Nephron (organoid): ENCODE results near the gene ZBTB4.

Experiments used
- H3K27ac Mint-ChIP-seq, 3 experiments: 2 replicates each; pipeline ENCODE4 v1.8.0; 2020; ENCODE audit warnings: mixed read lengths in 3 of 3, mild to moderate bottlenecking in 2 of 3, moderate library complexity in 1 of 3
- H3K27me3 Mint-ChIP-seq: 2 replicates; pipeline ENCODE4 v1.8.0; 2021; ENCODE audit warnings: low read depth, mild to moderate bottlenecking, moderate library complexity, mixed read lengths
- H3K36me3 Mint-ChIP-seq: 2 replicates; pipeline ENCODE4 v1.8.0; 2020; ENCODE audit warnings: low read depth, mixed read lengths
- H3K4me1 Mint-ChIP-seq: 2 replicates; pipeline ENCODE4 v1.8.0; 2020; ENCODE audit warnings: mixed read lengths
- H3K4me3 Mint-ChIP-seq, 3 experiments: 2 replicates each; pipeline ENCODE4 v1.8.0; 2020; ENCODE audit warnings: mild to moderate bottlenecking in 3 of 3, mixed read lengths in 3 of 3, moderate library complexity in 2 of 3
- H3K9me3 Mint-ChIP-seq: 2 replicates; pipeline ENCODE4 v1.8.0; 2020; ENCODE audit warnings: mixed read lengths
- TF ChIP-seq, protein P1 (sequence below), 3 experiments: fragments of 200-600 bp; sonication (generic); IDR thresholded peaks; one replicate each; pipeline ENCODE4 v1.5.0; 2021; ENCODE audit warnings: antibody characterized with exemption in 3 of 3; ENCODE audit not compliant: unreplicated experiment in 3 of 3

ZBTB4 gene

DNA sequence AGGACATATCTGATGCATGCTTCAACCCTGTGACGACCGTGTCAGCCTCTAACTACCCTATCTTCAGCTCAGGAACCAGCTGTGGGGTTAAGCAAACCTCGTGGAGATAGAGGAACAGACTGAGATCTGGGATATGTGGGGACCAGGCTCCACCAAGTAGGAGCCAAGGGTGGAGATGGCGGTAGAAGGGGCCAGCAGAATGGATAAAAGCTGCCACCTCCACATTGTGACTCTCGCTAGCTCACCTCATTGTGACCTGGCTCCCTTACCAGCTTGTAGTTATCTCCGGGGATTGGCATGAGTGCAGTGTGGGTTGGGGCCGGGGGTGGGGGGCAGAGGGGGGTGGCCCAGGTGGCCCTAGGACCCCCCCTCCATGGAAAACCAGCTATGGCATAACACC, 54.1 kb downstream of the ZBTB4 start, which contains the start of gene SPEM2:
SPEM2 (plus strand) TSS at position 301 of the 400 bp plus-strand sequence; CDS start at position 374, 73 bp downstream.
- TF ChIP-seq, protein P1, sequence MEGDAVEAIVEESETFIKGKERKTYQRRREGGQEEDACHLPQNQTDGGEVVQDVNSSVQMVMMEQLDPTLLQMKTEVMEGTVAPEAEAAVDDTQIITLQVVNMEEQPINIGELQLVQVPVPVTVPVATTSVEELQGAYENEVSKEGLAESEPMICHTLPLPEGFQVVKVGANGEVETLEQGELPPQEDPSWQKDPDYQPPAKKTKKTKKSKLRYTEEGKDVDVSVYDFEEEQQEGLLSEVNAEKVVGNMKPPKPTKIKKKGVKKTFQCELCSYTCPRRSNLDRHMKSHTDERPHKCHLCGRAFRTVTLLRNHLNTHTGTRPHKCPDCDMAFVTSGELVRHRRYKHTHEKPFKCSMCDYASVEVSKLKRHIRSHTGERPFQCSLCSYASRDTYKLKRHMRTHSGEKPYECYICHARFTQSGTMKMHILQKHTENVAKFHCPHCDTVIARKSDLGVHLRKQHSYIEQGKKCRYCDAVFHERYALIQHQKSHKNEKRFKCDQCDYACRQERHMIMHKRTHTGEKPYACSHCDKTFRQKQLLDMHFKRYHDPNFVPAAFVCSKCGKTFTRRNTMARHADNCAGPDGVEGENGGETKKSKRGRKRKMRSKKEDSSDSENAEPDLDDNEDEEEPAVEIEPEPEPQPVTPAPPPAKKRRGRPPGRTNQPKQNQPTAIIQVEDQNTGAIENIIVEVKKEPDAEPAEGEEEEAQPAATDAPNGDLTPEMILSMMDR (IDR thresholded peaks at IDR 0.05; ENCODE audit: unreplicated experiment in 3 of 3): no peak
- H3K36me3 Mint-ChIP-seq: no peaks in the 10 kb centered on the region
- no peak within 1 kb of the TSS for H3K4me3 Mint-ChIP-seq
- peaks cover 6% of the 10 kb centered on the region for H3K4me1 Mint-ChIP-seq
- H3K27ac Mint-ChIP-seq: no peak within 1 kb of the TSS
- H3K27me3 Mint-ChIP-seq: peaks cover 4% of the 10 kb centered on the region
- no peaks in the 10 kb centered on the region for H3K9me3 Mint-ChIP-seq

DNA sequence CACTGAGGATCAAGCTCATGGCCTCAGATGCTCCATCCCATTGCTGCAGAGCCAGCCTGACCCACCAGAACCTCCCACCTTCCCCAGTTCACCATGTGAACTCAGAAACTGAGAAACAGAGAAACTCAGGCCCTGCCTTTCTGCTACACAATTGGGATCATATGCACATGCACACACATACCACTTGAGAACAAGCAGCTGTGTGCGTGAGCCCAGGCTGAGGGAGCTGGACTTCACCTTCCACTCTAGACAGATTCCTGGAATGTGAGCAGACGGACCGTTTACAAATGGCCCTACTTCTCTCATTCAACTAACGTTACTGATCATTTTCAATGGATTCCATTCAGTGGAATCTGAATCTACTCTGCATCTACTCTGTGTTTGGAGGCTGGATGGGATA, 55.8 kb downstream of the ZBTB4 start:
- Mint-ChIP-seq H3K27me3 (peaks cover 4% of the 10 kb centered on the region), H3K27ac (peak overlapping the region; percentile 15 to 54 (median 53)), H3K9me3 (no peaks in the 10 kb centered on the region), H3K4me1 (peaks cover 6% of the 10 kb centered on the region), H3K36me3 (no peaks in the 10 kb centered on the region), H3K4me3 (no peak overlapping the region)
- TF ChIP-seq, protein P1 (IDR thresholded peaks at IDR 0.05; ENCODE audit: unreplicated experiment in 3 of 3): no peak

DNA sequence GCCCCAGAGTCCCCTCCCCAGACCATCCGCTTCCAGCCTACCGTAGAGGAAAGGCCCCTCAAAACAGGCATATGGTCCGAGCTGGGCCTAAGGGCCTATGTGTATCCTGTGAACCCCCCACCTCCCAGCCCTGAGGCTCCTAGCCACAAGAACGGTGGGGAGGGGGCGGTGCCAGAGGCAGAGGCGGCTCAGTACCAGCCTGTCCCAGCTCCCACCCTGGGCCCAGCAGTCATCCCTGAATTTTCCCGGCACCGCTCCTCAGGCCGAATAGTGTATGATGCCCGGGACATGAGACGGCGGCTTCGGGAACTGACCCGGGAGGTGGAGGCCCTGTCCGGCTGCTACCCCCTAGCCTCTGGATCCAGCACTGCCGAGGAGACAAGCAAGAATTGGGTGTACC, 58.2 kb downstream of the ZBTB4 start:
- peaks cover 4% of the 10 kb centered on the region for H3K27me3 Mint-ChIP-seq
- peaks cover 5% of the 10 kb centered on the region for H3K36me3 Mint-ChIP-seq
- no peaks in the 10 kb centered on the region for H3K9me3 Mint-ChIP-seq
- no peak overlapping the region for H3K27ac Mint-ChIP-seq
- TF ChIP-seq, protein P1 (IDR thresholded peaks at IDR 0.05; ENCODE audit: unreplicated experiment in 3 of 3): no peak
- no peak overlapping the region for H3K4me3 Mint-ChIP-seq
- peaks cover 6% of the 10 kb centered on the region for H3K4me1 Mint-ChIP-seq

DNA sequence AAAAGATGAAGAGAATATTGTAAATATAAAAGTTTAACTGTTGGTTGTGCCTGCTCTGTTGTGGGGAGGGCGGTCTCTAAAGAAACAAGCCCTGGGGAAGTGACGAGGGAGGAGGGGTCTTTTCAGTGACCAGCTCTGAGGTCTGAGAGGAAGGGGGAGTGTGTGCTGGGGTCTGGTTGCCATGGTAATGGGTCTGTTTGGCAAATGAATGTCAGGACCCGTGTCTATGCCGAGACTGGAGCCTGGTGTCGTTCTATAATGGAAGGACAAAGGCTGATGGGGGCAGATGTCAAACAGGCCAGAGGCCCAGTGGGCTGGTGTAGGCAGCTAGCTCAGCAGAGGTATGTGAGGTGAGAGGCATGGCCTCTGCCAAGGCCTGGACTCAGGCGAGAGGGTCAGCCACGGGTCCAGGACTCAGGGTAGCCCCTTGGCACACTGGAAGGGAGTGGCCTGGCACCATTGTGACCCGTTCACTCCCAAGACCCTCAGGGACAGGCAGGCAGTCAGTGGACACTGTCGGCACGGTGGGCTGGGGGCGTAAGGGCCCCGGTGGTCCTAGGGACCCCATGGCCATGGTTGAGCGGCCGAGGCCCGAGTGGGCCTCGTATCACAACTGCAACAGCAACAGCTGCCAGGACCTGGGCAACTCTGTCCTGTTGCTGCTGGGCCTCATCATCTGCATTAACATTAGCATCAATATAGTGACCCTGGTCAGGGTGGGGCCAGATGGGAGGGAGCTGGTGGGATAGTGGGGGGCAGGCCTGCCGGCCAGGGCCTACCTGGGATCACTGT, 59.4 kb downstream of the ZBTB4 start, which contains the start of gene SPEM1:
SPEM1 (plus strand) TSS at position 506 of the 792 bp plus-strand sequence; CDS start at position 567, 61 bp downstream.
- Mint-ChIP-seq H3K27ac (peak within 1 kb of the TSS in 2 of 3 experiments; percentile 40 to 78), H3K4me1 (peaks cover 6% of the 10 kb centered on the region), H3K9me3 (no peaks in the 10 kb centered on the region), H3K36me3 (peaks cover 11% of the 10 kb centered on the region), H3K27me3 (peaks cover 4% of the 10 kb centered on the region), H3K4me3 (no peak within 1 kb of the TSS)
- TF ChIP-seq, protein P1 (IDR thresholded peaks at IDR 0.05; ENCODE audit: unreplicated experiment in 3 of 3): no peak

DNA sequence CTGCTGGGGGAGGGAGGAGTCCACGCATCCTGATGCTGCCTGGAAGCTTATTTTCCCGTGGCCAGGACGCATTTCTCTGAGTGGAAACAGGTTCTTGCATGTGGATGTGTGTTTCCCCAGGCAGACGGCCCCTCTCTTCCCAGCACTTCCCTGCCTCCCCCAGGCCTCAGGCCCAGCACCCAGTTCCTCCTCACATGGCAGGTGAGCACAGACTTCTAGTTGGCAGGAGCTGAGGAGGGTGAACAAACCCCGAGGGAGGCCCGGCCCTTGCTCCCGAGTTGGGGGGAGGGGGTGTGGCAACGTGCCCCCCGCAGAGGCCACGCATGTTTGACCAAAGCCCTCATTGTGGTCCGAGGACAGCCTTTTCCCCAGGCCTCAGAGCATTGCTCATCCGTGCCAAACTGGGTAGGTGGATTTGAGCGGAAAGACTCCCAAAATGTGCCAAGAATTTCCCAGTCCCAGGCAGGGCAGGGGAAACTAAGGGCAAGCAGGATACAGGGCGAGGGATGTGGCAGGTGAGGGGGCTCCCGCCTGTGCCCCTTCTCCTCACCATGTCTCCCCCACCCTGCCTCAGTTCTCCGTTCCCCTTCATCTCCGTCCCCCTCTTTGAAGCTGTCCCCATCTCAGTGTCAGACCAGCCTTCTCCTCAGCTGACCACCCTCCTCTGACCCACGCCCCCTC, 60.8 kb downstream of the ZBTB4 start:
- Mint-ChIP-seq H3K36me3 (peaks cover 11% of the 10 kb centered on the region), H3K27ac (peak overlapping the region in 1 of 3 experiments; percentile 78), H3K4me1 (peaks cover 3% of the 10 kb centered on the region), H3K27me3 (no peaks in the 10 kb centered on the region), H3K9me3 (no peaks in the 10 kb centered on the region), H3K4me3 (no peak overlapping the region)
- TF ChIP-seq, protein P1 (IDR thresholded peaks at IDR 0.05; ENCODE audit: unreplicated experiment in 3 of 3): no peak
